HepG2 (cell line): ENCODE data around the gene HSDL1. TPM values are rescaled to one million over a fixed set of nuclear protein-coding genes. Genes with fewer than 3 reads are reported as not detected.

Experiments used
- ATAC-seq: fragments of 200-7000 bp; cut with Tn5 transposase; 3 replicates; pipeline ENCODE4 v1.9.1; 2020; ENCODE audit warnings: mild to moderate bottlenecking, moderate library complexity
- BruUV-seq: library from RNA; stranded (reverse); fragments of 400-500 nt; replicated peaks from 2 replicates; lab custom pipeline; 2021; lab: Mats Ljungman, UMichigan
- CTCF ChIA-PET: fragments of 300-600 bp; formaldehyde crosslinking; extraction: SDS; loops from one replicate; lab custom pipeline; 2021; ENCODE audit warnings: low total read pairs, inconsistent platforms, low intra/inter-chr PET ratio; lab: Yijun Ruan, JAX
- POLR2A ChIA-PET: fragments of 350-600 bp; sonication (Branson Sonifier 250); formaldehyde crosslinking; loops from one replicate; lab custom pipeline; 2020; ENCODE audit warnings: antibody characterized with exemption, inconsistent platforms; lab: Yijun Ruan, JAX
- DNase-seq: peaks from one replicate; pipeline ENCODE4 v3.0.0-alpha.2; 2015; ENCODE audit warnings: low spot score
- FAIRE-seq: peaks from 3 replicates; lab custom pipeline; 2011; peaks lifted over from hg19 to GRCh38; lab: Jason Lieb, UNC
- H2AFZ ChIP-seq: one replicate; pipeline ENCODE4 v1.6.1; 2011; ENCODE audit warnings: low read length, inconsistent platforms
- H3K27ac ChIP-seq: fragments of 300-600 bp; 3 replicates; pipeline ENCODE4 v1.8.0; 2011; ENCODE audit warnings: mixed run types, mild to moderate bottlenecking, mixed read lengths, low read length, inconsistent platforms; ENCODE audit not compliant: insufficient read depth; ENCODE audit errors: extremely low read length
- H3K27me3 ChIP-seq, 2 experiments: fragments of 200-600 bp in 1 of 2; 2 replicates in 1 of 2; 3 replicates in 1 of 2; pipeline versions ENCODE4 v1.6.0 to v1.8.0; 2011; ENCODE audit warnings: low read length in 2 of 2, mild to moderate bottlenecking in 2 of 2, moderate library complexity in 2 of 2, inconsistent platforms in 1 of 2; ENCODE audit not compliant: insufficient read depth in 2 of 2, control insufficient read depth in 1 of 2
- H3K36me3 ChIP-seq, 2 experiments: fragments of 200-600 bp in 1 of 2; replicated peaks in 1 of 2; 2 replicates in 1 of 2; 3 replicates in 1 of 2; pipeline versions ENCODE4 v1.5.1 to v1.8.0; 2011; ENCODE audit warnings: low read length in 2 of 2, inconsistent platforms in 1 of 2; ENCODE audit not compliant: insufficient read depth in 2 of 2, control insufficient read depth in 1 of 2
- H3K4me1 ChIP-seq: 2 replicates; pipeline ENCODE4 v1.5.1; 2012; ENCODE audit warnings: low read length, inconsistent platforms; ENCODE audit not compliant: insufficient read depth
- H3K4me2 ChIP-seq: 2 replicates; pipeline ENCODE4 v1.6.0; 2011; ENCODE audit warnings: low read depth, low read length, inconsistent platforms
- H3K4me3 ChIP-seq, 3 experiments: fragments of 200-600 bp in 1 of 3; sonication (generic), shearing (Covaris generic) in 1 of 3; replicated peaks in 1 of 3; 2 replicates each; pipeline ENCODE4 v1.5.1; 2011 to 2016; ENCODE audit warnings: low read length in 3 of 3, inconsistent platforms in 2 of 3, low read depth in 2 of 3, mild to moderate bottlenecking in 2 of 3, control low read depth in 1 of 3, mixed read lengths in 1 of 3; ENCODE audit not compliant: insufficient read depth in 1 of 3
- H3K79me2 ChIP-seq: one replicate; pipeline ENCODE4 v1.6.1; 2011; ENCODE audit warnings: low read length, inconsistent platforms; ENCODE audit not compliant: insufficient read depth
- H3K9ac ChIP-seq: 2 replicates; pipeline ENCODE4 v1.6.0; 2011; ENCODE audit warnings: mild to moderate bottlenecking, low read depth, low read length, inconsistent platforms; ENCODE audit not compliant: insufficient read depth
- H3K9me3 ChIP-seq: 2 replicates; pipeline ENCODE4 v1.5.1; 2012; ENCODE audit warnings: mild to moderate bottlenecking, low read length
- H4K20me1 ChIP-seq: 2 replicates; pipeline ENCODE4 v1.6.0; 2011; ENCODE audit warnings: inconsistent platforms, mild to moderate bottlenecking, low read length, moderate library complexity; ENCODE audit not compliant: insufficient read depth
- AGO2 ChIP-seq: fragments of 200-400 bp; formaldehyde crosslinking; optimal IDR thresholded peaks from 2 replicates; pipeline ENCODE3; 2017; ENCODE audit warnings: mild to moderate bottlenecking, low read depth, low read length, moderate library complexity
- CBX2 ChIP-seq, 2 experiments: fragments of 200-600 bp in 1 of 2; sonication (generic); formaldehyde crosslinking in 1 of 2; IDR thresholded peaks; 2 replicates each; pipeline versions ENCODE4 v1.7.0 to v1.8.1; 2018 to 2022; ENCODE audit warnings: low read depth in 2 of 2, low read length in 1 of 2, mild to moderate bottlenecking in 1 of 2, missing genetic modification reagents in 1 of 2
- DR1 ChIP-seq: sonication (generic); formaldehyde crosslinking; IDR thresholded peaks from 2 replicates; pipeline ENCODE4 v1.8.0; 2021; ENCODE audit warnings: mild to moderate bottlenecking, missing genetic modification reagents, inconsistent platforms
- PAF1 ChIP-seq: IDR thresholded peaks from 2 replicates; pipeline ENCODE4 v1.6.1; 2016; ENCODE audit warnings: missing genetic modification reagents, missing compliant biosample characterization
- POLR2A ChIP-seq, 2 experiments: IDR thresholded peaks; 2 replicates each; pipeline ENCODE4 v1.6.1; 2011; ENCODE audit warnings: low read depth in 2 of 2, low read length in 2 of 2, mild to moderate bottlenecking in 1 of 2, moderate library complexity in 1 of 2; ENCODE audit not compliant: insufficient read depth in 1 of 2
- RBM22 ChIP-seq: fragments of 200-400 bp; formaldehyde crosslinking; optimal IDR thresholded peaks from 2 replicates; pipeline ENCODE3; 2017; ENCODE audit warnings: mild to moderate bottlenecking, low read length, moderate library complexity
- SKI ChIP-seq: fragments of 450-650 bp; IDR thresholded peaks from one replicate; pipeline ENCODE4 v1.6.1; 2018; ENCODE audit warnings: mild to moderate bottlenecking; ENCODE audit not compliant: partially characterized antibody
- ZZZ3 ChIP-seq: sonication (generic); formaldehyde crosslinking; IDR thresholded peaks from 2 replicates; pipeline ENCODE4 v1.4.0; 2020; ENCODE audit warnings: missing genetic modification reagents, mild to moderate bottlenecking, borderline replicate concordance
- WGBS: methylation state at CpG from one replicate; pipeline ENCODE4 v1.1.6; 2017; ENCODE audit warnings: low lambda C conversion rate; 5-methylcytosine and 5-hydroxymethylcytosine counted together
- in situ Hi-C: cut with HindIII; loops from 2 replicates; pipeline ENCODE4 v1.10.0; 2017; ENCODE audit warnings: low pct_unique_long_range_greater_than_20kb; ENCODE audit not compliant: extremely low pct_ligation_motif_present
- intact Hi-C: fragments of 100-400 bp; cut with micrococcal nuclease; formaldehyde crosslinking; loops from one replicate; pipeline ENCODE4 v1.10.0; 2022; ENCODE audit not compliant: unreplicated experiment
- polyA plus RNA-seq, 8 experiments: library from polyadenylated mRNA; depleted of rRNA in 3 of 8; stranded (reverse) in 7 of 8; unstranded in 1 of 8; fragments of >200 nt; fragmentation: Illumina TruSeq in 4 of 8; extraction: Trizol in 4 of 8; gene quantifications; 2 replicates each; pipeline versions ENCODE4 v1.2.1 to v1.2.3, GENCODE V29; 2011 to 2016; ENCODE audit warnings: low read depth in 4 of 8, missing spikeins in 1 of 8, mixed read lengths in 1 of 8; ENCODE audit not compliant: insufficient read depth in 1 of 8
- total RNA-seq, 5 experiments: library from RNA; depleted of rRNA; stranded (reverse); fragments of >200 nt; fragmentation: Illumina TruSeq; extraction: Trizol; gene quantifications; 2 replicates each; pipeline ENCODE4 v1.2.3, GENCODE V29; 2016; ENCODE audit warnings: low read depth in 1 of 5
- TF ChIP-seq, protein P1 (sequence below): sonication (generic); formaldehyde crosslinking; IDR thresholded peaks from 2 replicates; pipeline ENCODE4 v1.5.0; 2020; ENCODE audit warnings: mild to moderate bottlenecking, missing genetic modification reagents, borderline replicate concordance
- TF ChIP-seq, protein P2 (sequence below): sonication (generic); formaldehyde crosslinking; IDR thresholded peaks from 2 replicates; pipeline ENCODE4 v1.4.0; 2020; ENCODE audit warnings: missing genetic modification reagents

HSDL1 gene
- total and polyA plus RNA-seq, 2 of the 13 experiments (the other 11 are each of a cell fraction or from before 2014, with no cell fraction given), result 49.2 to 49.7 TPM

DNA sequence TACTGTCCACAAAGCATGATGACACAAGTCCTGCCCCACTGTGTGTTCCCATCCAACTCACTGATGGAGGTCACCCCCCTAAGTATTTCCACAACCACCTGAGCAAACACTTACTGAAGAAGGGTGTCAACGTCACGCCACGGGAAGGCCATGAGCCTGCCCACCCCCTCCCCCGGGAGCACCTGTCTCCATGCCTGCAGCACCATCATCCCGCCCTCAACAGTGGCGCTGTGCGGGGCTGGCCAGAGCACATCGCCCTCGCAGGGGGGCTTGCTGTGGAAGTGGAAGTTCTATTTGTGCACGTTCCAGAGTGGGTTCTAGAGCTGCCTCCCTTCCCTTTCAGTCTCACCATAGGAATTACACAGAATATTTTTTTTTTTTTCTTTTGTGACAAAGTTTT lies 24.0 kb downstream of the HSDL1 start:
- no peak overlapping the region for H3K27ac ChIP-seq
- no TSS peak for BruUV-seq
- H3K9me3 ChIP-seq, result no peaks in the 10 kb centered on the region
- H3K4me3 ChIP-seq, result no peak overlapping the region
- H4K20me1 ChIP-seq, result no peaks in the 10 kb centered on the region
- WGBS, result 89% methylated on average over 10 of the region's 10 CpGs
- H3K4me1 ChIP-seq, result peaks cover 8% of the 10 kb centered on the region
- no peak for FAIRE-seq
- H3K9ac ChIP-seq, result no peak overlapping the region
- DNase-seq, result no peak
- H3K27me3 ChIP-seq, result peaks cover 0 to 3% of the 10 kb centered on the region in 2 experiments; a peak in 1 of 5 replicates
- peaks cover 8% of the 10 kb centered on the region for H3K79me2 ChIP-seq
- POLR2A ChIA-PET, result interaction anchor here (6.5 kb wide), 1 partner anchor 18 kb away, joined by 142 read pairs; no protein-coding TSS in a partner anchor
- ATAC-seq, result no peak
- peak; percentile 45 for TF ChIP-seq AGO2
- TF ChIP-seq, protein P1, sequence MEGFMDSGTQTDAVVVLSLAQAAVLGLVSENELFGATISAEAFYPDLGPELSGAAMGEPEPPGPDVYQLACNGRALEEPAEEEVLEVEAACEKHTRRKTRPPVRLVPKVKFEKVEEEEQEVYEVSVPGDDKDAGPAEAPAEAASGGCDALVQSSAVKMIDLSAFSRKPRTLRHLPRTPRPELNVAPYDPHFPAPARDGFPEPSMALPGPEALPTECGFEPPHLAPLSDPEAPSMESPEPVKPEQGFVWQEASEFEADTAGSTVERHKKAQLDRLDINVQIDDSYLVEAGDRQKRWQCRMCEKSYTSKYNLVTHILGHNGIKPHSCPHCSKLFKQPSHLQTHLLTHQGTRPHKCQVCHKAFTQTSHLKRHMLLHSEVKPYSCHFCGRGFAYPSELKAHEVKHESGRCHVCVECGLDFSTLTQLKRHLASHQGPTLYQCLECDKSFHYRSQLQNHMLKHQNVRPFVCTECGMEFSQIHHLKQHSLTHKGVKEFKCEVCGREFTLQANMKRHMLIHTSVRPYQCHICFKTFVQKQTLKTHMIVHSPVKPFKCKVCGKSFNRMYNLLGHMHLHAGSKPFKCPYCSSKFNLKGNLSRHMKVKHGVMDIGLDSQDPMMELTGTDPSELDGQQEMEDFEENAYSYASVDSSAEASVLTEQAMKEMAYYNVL (CRISPR knock-in tag), result no peak
- peak; percentile 33 for TF ChIP-seq RBM22
- in situ Hi-C loops (no loop called here), intact Hi-C loops (no loop called here)
- no peak overlapping the region for H3K4me2 ChIP-seq
- H2AFZ ChIP-seq, result no peak overlapping the region
- peaks cover 9 to 25% of the 10 kb centered on the region in 2 experiments for H3K36me3 ChIP-seq
- CTCF ChIA-PET, result no interaction called here

DNA sequence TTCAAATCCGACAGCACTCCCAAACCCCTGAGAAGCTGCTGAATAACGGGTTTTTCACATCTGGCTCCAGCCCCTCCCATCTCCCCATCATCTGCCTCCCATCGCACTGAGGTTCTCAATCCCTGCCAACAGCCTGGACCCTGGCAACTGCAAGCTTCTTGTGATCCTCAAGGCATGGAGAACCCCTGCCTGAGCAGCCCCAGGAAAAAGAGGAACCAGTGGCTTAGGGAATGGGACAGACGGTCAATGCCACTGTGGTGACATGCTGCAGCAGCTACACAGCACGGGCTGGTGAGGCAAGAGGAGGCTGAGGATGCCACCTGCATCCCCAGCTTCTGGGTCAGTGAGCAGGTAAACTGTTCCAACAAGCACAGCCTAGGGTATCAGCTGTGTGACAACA lies 25.0 kb downstream of the HSDL1 start:
- Histone ChIP-seq H2AFZ (no peak overlapping the region), H3K79me2 (peaks cover 18% of the 10 kb centered on the region), H3K36me3 (peaks cover 9 to 25% of the 10 kb centered on the region in 2 experiments), H3K27me3 (peaks cover 0 to 3% of the 10 kb centered on the region in 2 experiments; a peak in 1 of 5 replicates), H3K9ac (no peak overlapping the region), H3K4me2 (no peak overlapping the region), H3K27ac (no peak overlapping the region), H3K9me3 (no peaks in the 10 kb centered on the region), H4K20me1 (no peaks in the 10 kb centered on the region), H3K4me1 (peaks cover 14% of the 10 kb centered on the region), H3K4me3 (no peak overlapping the region)
- ATAC-seq (no peak), FAIRE-seq (no peak), DNase-seq (no peak)
- intact Hi-C loops, result no loop called here
- 96% methylated on average over 5 of the region's 5 CpGs for WGBS
- ChIA-PET POLR2A (interaction anchor here (6.5 kb wide), 1 partner anchor 19 kb away, joined by 142 read pairs; no protein-coding TSS in a partner anchor), CTCF (no interaction called here)
- BruUV-seq, result no TSS peak
- TF ChIP-seq ZZZ3 (CRISPR knock-in tag), result no peak
- no peak for TF ChIP-seq DR1 (CRISPR knock-in tag)
- TF ChIP-seq PAF1 (CRISPR knock-in tag), result 0 out of 2 replicates have a peak, but pooled peaks have one; percentile 50
- 0 out of 4 replicates have a peak, but pooled peaks of 1 of the 2 experiments have one; percentile 14 for TF ChIP-seq POLR2A (IDR thresholded peaks at IDR 0.05; ENCODE audit: insufficient read depth in 1 of 2, low read depth in 2 of 2, low read length in 2 of 2)
- no peak for TF ChIP-seq CBX2 (IDR thresholded peaks at IDR 0.05; ENCODE audit: low read depth, low read length)
- no peak for TF ChIP-seq CBX2 (CRISPR knock-in tag; IDR thresholded peaks at IDR 0.05; ENCODE audit: low read depth)
- TF ChIP-seq SKI, result no peak
- TF ChIP-seq, protein P2, sequence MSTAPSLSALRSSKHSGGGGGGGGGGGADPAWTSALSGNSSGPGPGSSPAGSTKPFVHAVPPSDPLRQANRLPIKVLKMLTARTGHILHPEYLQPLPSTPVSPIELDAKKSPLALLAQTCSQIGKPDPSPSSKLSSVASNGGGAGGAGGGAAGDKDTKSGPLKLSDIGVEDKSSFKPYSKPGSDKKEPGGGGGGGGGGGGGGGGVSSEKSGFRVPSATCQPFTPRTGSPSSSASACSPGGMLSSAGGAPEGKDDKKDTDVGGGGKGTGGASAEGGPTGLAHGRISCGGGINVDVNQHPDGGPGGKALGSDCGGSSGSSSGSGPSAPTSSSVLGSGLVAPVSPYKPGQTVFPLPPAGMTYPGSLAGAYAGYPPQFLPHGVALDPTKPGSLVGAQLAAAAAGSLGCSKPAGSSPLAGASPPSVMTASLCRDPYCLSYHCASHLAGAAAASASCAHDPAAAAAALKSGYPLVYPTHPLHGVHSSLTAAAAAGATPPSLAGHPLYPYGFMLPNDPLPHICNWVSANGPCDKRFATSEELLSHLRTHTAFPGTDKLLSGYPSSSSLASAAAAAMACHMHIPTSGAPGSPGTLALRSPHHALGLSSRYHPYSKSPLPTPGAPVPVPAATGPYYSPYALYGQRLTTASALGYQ (CRISPR knock-in tag), result no peak
- in situ Hi-C loops, result no loop called here
